ENCODE results near the gene CHM. TPM values are rescaled to one million over a fixed set of nuclear protein-coding genes. Genes with fewer than 3 reads are reported as not detected.
A peak's percentile ranks its signal among the peaks of the same experiment; 100 is the strongest.

The CHM gene
- total RNA-seq, 1 donor, result 32.0 TPM

DNA sequence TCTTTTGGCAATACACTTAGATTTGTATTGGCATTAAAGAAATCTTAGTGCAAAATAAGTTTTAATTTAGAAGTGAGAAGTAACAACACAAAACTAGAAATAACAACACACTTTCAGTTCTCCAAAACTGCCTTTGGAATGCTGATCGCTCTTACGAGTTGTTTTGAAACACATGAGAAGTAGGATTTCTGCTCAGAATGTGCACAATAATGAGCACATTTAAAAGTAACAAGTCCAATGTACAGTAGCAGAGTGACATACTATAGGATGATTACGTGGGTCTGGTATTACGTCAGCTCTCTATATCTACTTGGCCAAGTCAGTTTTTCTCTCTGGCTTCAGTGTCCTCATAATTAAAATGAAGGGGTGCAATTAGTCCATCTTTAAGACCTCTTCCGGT lies 164.8 kb downstream of the CHM start:
- TF ChIP-seq, protein P1, sequence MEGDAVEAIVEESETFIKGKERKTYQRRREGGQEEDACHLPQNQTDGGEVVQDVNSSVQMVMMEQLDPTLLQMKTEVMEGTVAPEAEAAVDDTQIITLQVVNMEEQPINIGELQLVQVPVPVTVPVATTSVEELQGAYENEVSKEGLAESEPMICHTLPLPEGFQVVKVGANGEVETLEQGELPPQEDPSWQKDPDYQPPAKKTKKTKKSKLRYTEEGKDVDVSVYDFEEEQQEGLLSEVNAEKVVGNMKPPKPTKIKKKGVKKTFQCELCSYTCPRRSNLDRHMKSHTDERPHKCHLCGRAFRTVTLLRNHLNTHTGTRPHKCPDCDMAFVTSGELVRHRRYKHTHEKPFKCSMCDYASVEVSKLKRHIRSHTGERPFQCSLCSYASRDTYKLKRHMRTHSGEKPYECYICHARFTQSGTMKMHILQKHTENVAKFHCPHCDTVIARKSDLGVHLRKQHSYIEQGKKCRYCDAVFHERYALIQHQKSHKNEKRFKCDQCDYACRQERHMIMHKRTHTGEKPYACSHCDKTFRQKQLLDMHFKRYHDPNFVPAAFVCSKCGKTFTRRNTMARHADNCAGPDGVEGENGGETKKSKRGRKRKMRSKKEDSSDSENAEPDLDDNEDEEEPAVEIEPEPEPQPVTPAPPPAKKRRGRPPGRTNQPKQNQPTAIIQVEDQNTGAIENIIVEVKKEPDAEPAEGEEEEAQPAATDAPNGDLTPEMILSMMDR (IDR thresholded peaks at IDR 0.05; ENCODE audit: insufficient read depth, low read depth, low read length), result no peak
- no peak for DNase-seq (ENCODE audit: low read depth)
- no peak overlapping the region for H3K4me3 ChIP-seq (ENCODE audit: low read depth, low read length)

DNA sequence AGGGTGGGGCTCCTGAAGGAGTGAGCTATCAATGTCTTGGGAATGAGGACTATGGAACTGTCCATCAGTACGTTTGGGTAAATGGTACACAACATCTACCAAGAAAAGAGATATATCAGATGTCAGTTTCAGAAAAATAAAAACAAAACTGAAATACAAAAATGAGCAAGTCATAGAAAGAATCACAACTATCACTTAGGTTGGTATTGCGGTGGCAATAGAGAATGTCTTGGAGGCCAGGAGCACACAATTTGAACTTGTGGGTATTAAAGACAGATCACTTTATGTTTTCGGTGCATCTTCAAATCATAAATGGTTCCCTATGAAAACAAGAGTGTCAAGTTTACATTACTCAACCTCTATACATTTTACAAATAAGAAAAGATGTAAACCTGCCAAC lies 176.8 kb downstream of the CHM start:
- TF ChIP-seq, protein P1 (IDR thresholded peaks at IDR 0.05; ENCODE audit: insufficient read depth, low read depth, low read length), result no peak
- no peak overlapping the region for H3K4me3 ChIP-seq (ENCODE audit: low read depth, low read length)
- no peak for DNase-seq (ENCODE audit: low read depth)

DNA sequence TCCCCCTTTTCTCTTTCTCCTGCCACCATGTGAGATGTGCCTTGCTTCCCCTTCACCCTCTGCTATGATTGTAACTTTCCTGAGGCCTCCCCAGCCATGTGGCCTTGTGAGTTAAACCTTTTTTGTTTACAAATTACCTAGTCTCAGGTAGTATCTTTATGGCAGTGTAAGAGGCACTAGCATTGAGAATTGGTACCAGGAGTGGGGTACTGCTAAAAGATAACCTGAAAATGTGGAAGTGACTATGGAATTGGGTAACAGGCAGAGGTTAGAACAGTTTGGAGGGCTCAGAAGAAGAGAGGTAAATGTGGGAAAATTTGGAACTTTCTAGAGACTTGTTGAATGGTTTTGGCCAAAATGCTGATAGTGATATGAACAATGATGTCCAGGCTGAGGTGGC lies 182.0 kb downstream of the CHM start:
- DNase-seq (ENCODE audit: low read depth), result no peak
- TF ChIP-seq, protein P1 (IDR thresholded peaks at IDR 0.05; ENCODE audit: insufficient read depth, low read depth, low read length), result no peak
- H3K4me3 ChIP-seq (ENCODE audit: low read depth, low read length), result no peak overlapping the region

DNA sequence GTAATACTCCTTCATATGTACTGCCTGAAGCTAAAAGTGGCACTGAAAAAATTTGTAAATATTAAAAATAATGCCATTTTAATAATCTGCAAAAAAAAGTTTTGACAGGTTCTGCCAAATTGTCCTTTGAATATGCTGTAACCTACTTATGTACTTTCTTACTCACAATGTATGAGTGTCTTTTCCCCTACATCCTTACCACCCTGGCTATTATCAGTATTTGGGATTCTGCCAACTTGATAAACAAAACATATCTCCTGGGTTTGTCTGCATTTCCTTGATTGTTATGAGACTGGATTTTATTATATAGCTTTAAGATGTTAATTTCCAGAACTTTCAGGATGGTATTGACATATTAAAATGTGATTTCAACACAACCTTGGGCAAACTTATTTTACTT lies 187.9 kb downstream of the CHM start:
- DNase-seq (ENCODE audit: low read depth), result no peak
- TF ChIP-seq, protein P1 (IDR thresholded peaks at IDR 0.05; ENCODE audit: insufficient read depth, low read depth, low read length), result no peak

DNA sequence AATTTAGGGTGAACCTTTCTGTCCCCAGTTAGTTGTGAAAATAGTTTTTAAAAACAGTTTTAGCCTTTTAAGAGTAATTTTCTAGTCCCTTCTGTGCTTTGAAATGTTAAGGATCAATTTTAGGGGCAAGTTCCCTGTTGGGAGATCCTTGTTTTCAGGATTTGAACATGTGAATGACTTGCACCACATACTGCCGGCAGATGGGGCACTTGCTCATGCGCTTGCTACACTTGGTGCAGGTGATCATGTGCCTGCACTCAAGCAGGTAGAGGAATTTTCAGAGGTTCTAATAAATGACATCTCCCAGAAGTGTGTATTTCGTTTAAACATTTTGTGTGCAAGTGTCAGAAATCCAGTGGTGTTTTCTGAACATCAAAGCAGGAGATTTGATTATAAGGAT lies 195.9 kb downstream of the CHM start:
- DNase-seq (ENCODE audit: low read depth), result peak; percentile 5
- TF ChIP-seq, protein P1 (IDR thresholded peaks at IDR 0.05; ENCODE audit: insufficient read depth, low read depth, low read length), result peak; percentile 33
- H3K4me3 ChIP-seq (ENCODE audit: low read depth, low read length), result no peak overlapping the region

More for the DNA sequence above, 187.9 kb downstream of the CHM start:
- H3K4me3 ChIP-seq (ENCODE audit: low read depth, low read length), result no peak overlapping the region

DNA sequence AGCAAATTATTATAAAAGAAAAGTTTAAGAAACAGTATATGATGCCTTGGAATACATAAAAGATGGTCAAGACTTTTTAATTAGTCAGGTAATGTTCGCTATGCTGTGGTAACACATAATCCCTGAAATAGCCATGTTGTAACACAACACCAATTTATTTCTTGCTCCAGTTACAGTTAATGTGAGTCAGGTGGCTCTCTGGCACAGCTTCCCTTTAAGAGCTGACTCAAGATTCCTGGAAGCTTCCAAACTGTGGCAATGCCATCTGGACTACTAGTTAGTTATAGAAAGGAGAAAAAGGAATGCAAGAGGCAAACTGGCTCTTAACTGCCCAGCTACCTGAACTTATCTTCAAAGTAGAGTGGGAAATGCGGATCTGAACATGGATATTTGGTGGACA lies 210.5 kb downstream of the CHM start:
- no peak overlapping the region for H3K4me3 ChIP-seq (ENCODE audit: low read depth, low read length)
- DNase-seq (ENCODE audit: low read depth), result no peak
- TF ChIP-seq, protein P1 (IDR thresholded peaks at IDR 0.05; ENCODE audit: insufficient read depth, low read depth, low read length), result no peak

DNA sequence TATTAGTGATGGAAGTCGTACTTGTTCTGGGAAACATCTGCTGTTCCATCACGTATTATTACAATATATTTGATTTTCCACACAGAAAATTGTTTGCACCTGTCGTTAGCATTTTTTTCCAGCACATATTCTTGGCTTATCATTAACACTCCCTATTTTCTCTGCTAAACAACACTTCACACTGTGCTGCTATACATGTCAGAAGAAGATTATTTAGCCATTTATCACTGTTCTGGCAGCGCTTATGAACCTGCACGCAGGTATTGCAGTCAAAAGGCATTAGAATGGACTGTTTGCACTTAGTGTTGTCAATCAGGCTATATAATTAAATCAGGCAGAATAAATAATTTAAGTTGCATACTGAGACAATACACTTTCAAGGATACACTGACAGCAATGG lies 218.6 kb downstream of the CHM start:
- H3K4me3 ChIP-seq (ENCODE audit: low read depth, low read length), result no peak overlapping the region
- TF ChIP-seq, protein P1 (IDR thresholded peaks at IDR 0.05; ENCODE audit: insufficient read depth, low read depth, low read length), result no peak
- DNase-seq (ENCODE audit: low read depth), result no peak

Data from fibroblast of villous mesenchyme (primary cell).